GM13977 (cell line): ENCODE results near the gene MICU1.
"Not testable (repeated sequence)": the region's sequence is repeated elsewhere in the genome, so short reads cannot be mapped to it uniquely, and the experiment has no call there.

Experiments
- DNase-seq: peaks from one replicate; pipeline ENCODE4 v3.0.0; 2012; ENCODE audit warnings: low spot score
- in situ Hi-C: fragments of 300-500 bp; cut with MboI; formaldehyde crosslinking; loops from one replicate; pipeline ENCODE4 v1.12.0; 2022; ENCODE audit warnings: low sequenced_read_pairs, low pct_unique_long_range_greater_than_20kb, mixed read lengths, inconsistent platforms; ENCODE audit not compliant: unreplicated experiment
- TF ChIP-seq, protein P1 (sequence below): IDR thresholded peaks from 2 replicates; pipeline ENCODE4 v1.5.1; 2012; ENCODE audit warnings: mild to moderate bottlenecking, control low read depth; ENCODE audit not compliant: insufficient read depth; ENCODE audit errors: extremely low read depth, missing control alignments

The MICU1 gene

DNA sequence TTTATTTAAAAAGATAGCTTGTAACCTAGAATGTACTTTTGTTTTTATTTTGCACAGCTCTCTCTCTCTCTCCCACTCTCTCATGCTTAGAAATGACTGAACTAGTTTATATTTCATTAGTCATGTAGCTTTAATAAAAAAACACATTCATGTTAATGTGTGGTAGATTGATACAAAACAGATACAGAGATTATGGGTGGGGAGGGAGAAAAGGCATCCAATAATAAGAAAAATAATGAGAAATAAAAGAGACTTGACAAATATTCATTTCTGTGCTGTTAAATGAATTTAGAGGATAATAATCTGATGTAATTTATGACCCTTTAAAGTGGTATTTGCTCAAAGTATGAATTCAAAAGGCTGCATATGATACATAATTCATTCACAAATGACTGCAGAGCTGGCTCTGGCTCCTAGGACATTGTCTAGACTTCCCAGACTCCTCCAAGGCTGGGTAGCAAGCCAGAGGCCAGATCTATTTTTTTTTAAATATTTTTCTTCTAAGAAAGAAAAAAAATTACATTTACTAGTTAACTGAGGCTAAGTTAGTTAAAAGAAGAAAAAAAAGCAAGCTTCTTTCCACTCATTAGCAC, 165.5 kb downstream of the MICU1 start:
- in situ Hi-C loops = no loop called here
- DNase-seq = no peak
- TF ChIP-seq, protein P1, sequence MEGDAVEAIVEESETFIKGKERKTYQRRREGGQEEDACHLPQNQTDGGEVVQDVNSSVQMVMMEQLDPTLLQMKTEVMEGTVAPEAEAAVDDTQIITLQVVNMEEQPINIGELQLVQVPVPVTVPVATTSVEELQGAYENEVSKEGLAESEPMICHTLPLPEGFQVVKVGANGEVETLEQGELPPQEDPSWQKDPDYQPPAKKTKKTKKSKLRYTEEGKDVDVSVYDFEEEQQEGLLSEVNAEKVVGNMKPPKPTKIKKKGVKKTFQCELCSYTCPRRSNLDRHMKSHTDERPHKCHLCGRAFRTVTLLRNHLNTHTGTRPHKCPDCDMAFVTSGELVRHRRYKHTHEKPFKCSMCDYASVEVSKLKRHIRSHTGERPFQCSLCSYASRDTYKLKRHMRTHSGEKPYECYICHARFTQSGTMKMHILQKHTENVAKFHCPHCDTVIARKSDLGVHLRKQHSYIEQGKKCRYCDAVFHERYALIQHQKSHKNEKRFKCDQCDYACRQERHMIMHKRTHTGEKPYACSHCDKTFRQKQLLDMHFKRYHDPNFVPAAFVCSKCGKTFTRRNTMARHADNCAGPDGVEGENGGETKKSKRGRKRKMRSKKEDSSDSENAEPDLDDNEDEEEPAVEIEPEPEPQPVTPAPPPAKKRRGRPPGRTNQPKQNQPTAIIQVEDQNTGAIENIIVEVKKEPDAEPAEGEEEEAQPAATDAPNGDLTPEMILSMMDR = no peak

DNA sequence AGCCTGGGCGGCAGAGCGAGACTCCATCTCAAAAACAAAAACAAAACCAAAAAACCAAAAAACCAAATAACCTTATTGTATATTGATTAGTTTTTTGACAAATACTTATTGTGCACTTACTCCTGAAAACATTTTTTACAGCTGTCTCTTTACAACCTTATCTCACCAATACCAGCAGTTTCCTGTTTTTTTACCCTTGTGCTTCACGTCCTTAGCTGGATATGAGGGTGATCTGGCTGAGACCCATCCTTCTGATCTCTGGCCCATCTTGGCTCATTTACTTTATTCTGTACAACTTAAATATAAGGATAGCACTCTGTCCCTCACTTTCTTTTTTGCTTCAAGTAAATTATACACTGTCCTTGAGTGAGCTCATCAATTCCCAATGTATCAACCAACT, 166.6 kb downstream of the MICU1 start:
- TF ChIP-seq, protein P1 = no peak
- in situ Hi-C loops = no loop called here
- no peak for DNase-seq

DNA sequence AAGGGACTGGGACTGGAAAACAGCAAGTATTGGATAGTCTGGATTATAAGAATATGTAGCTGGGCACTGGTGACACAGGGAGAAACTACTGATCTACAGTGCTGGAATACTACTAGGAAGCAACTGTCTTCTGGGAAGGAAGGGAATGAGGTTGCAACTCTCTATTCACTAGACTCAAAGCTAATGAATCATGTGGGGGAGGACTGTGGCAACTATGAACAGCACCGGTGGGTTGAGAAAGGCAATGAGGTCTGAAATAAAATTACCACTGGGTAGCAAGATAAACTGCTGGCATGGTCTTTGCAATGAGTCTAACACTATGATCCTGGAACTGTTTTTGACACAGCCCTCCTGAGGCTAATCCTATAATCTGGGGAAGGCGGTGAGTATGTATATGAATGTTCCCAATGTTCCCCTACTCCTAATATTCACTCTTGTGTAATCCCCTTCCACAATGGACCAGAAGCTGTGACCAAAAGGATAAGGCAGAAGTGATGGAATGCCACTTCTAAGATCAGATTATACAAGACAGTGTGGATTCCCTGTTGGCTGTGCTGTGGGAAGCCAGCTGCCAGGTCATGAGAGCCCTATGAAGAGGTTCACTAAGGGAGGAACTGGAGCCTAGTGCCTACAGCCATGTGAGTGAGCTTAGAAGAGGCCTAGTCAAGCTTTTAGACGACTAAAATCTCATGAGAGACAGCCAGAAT, 169.8 kb downstream of the MICU1 start:
- TF ChIP-seq, protein P1 = no peak
- in situ Hi-C loops = no loop called here
- DNase-seq = no peak

DNA sequence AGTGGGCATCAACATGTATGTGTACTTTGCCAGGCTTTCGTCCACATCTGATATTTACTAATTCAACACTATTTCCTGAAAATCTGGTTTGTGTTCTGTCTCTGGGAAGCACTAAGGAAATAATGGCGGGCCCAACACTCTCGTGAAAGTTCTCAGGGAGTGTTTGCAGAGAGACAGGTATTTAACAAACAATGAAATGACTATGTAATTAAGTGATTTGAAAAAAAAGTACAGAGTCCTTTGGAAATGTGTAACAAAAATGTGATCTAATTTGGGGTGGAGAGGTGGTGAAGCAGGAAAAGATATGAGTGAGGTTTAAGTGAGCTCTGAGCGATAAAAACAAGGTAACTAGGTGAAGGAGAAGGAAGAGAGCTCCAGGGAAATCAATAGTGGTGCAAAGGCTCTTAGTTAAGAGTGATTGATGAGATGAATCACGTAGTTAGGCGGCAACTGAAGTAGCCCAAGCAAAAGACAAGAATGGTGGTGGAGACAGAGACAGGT, 175.9 kb downstream of the MICU1 start:
- in situ Hi-C loops = no loop called here
- TF ChIP-seq, protein P1 = no peak
- DNase-seq = no peak

DNA sequence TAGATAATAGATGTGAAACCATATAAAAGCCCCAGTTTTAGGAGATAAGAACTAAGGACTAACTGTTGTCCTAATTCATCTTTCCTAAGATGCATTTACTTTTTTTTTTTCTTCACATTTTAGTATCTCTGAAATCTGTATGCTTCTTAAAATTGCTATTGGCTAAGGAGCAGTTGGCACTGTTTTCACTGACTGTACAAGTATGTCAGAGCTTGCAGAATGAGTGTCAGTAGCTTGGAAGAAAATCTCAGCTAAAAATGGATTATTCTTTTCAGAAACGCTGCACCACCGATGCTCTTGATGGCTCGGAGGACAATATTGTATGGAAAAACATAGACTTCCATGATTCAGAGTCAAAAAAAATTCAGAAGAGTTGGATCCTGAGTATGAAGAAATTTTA, 180.0 kb downstream of the MICU1 start:
- in situ Hi-C loops = no loop called here
- TF ChIP-seq, protein P1 = no peak
- DNase-seq = no peak

DNA sequence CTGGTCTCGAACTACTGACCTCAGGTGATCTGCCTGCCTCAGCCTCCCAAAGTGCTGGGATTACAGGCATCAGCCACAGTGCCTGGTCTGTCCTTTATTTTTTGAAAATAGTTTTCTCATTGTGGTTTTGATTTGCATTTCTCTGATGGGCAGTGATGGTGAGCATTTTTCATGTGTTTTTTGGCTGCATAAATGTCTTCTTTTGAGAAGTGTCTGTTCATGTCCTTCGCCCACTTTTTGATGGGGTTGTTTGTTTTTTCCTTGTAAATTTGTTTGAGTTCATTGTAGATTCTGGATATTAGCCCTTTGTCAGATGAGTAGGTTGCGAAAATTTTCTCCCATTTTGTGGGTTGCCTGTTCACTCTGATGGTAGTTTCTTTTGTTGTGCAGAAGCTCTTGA, 182.9 kb downstream of the MICU1 start:
- DNase-seq, in situ Hi-C loops: not testable (repeated sequence)

DNA sequence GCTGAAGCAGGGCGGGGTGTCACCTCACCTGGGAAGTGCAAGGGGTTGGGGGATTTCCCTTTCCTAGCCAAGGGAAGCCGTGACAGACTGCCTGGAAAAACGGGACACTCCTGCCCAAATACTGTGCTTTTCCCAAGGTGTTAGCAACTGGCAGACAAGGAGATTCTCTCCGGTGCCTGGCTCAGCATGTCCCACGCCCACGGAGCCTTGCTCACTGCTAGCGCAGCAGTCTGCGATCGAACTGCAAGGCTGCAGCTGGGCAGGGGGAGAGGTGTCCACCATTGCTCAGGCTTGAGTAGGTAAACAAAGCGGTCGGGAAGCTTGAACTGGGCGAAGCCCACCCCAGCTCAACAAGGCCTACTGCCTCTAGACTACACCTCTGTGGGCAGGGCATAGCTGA, 190.3 kb downstream of the MICU1 start:
- TF ChIP-seq, protein P1 = no peak
- no peak for DNase-seq
- in situ Hi-C loops = no loop called here

DNA sequence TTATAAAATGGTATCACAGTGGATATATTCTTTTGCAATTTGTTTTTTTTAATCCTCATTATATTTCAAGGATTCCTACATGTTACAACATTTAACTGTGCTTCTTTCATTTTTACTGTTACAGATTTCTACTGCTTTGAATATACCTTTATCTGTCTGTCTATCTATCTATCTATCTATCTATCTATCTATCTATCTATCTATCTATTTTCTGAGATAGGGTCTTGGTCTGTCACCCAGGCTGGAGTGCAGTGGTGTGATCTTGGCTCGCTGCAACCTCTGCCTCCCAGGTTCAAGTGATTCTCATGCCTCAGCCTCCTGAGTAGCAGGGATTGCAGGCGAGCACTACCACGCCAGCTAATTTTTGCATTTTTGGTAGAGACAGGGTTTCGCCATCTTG, 194.9 kb downstream of the MICU1 start:
- DNase-seq, in situ Hi-C loops: not testable (repeated sequence)
